ENCODE measurements around the gene MNDA. TPM values are rescaled to one million over a fixed set of nuclear protein-coding genes. Genes with fewer than 3 reads are reported as not detected.
A peak's percentile ranks its signal among the peaks of the same experiment; 100 is the strongest.

The MNDA gene
- 14.2 and 17.3 TPM in 2 replicates for total RNA-seq

GRCh38 chr1:158830904-158831507 is at the start of gene MNDA:
MNDA (plus strand) TSS chr1:158831351; CDS start chr1:158842154, 10,803 bp downstream.
- ChIA-PET POLR2A (interaction anchor here (1.4 kb wide), 1 partner anchor 246 kb away, joined by 3 read pairs; the partner anchor contains the start of gene AIM2), CTCF (no interaction called here)
- Mint-ChIP-seq H3K27ac (peak within 1 kb of the TSS; percentile 93), H3K27me3 (no peaks in the 10 kb centered on the region), H3K4me1 (peaks cover 30% of the 10 kb centered on the region), H3K4me3 (peak within 1 kb of the TSS; percentile 82), H3K36me3 (ENCODE audit: low read depth) (peaks cover 8% of the 10 kb centered on the region), H3K9me3 (peaks cover 18% of the 10 kb centered on the region)
- ATAC-seq (ENCODE audit: low read depth) (peak; percentile 92), DNase-seq (no peak)
- TF ChIP-seq CTCF (IDR thresholded peaks at IDR 0.05), result no peak
- intact Hi-C loops (cut with micrococcal nuclease), result loop anchor here (2.0 kb wide), 2 partner anchors 184 to 246 kb away; partner anchors contain the start of gene AIM2

- no peak overlapping the region for H3K27ac Mint-ChIP-seq
- no peaks in the 10 kb centered on the region for H3K36me3 Mint-ChIP-seq (ENCODE audit: low read depth)
- no peak for DNase-seq
- no peak for TF ChIP-seq CTCF (IDR thresholded peaks at IDR 0.05)
- intact Hi-C loops (cut with micrococcal nuclease), result loop anchor here (1.0 kb wide), 2 partner anchors 205 to 279 kb away; no protein-coding TSS in a partner anchor
- H3K4me3 Mint-ChIP-seq, result no peak overlapping the region
- ChIA-PET CTCF (interaction anchor here (1.0 to 2.7 kb wide), 4 partner anchors 23 to 283 kb away, joined by 3 to 16 read pairs (median 6); partner anchors contain the start of gene AIM2), POLR2A (no interaction called here)
- no peaks in the 10 kb centered on the region for H3K4me1 Mint-ChIP-seq
- peak; percentile 37 for ATAC-seq (ENCODE audit: low read depth)
- no peaks in the 10 kb centered on the region for H3K9me3 Mint-ChIP-seq
- H3K27me3 Mint-ChIP-seq, result peaks cover 6% of the 10 kb centered on the region
Measured at GRCh38 chr1:158793604-158794003, 37.5 kb upstream of the MNDA start.

GRCh38 chr1:158794247-158794646 is 36.9 kb upstream of the MNDA start:
- intact Hi-C loops (cut with micrococcal nuclease), result no loop called here
- Mint-ChIP-seq H3K4me1 (no peaks in the 10 kb centered on the region), H3K36me3 (ENCODE audit: low read depth) (no peaks in the 10 kb centered on the region), H3K9me3 (no peaks in the 10 kb centered on the region), H3K4me3 (no peak overlapping the region), H3K27me3 (peaks cover 7% of the 10 kb centered on the region), H3K27ac (no peak overlapping the region)
- no peak for TF ChIP-seq CTCF (IDR thresholded peaks at IDR 0.05)
- no peak for DNase-seq
- ChIA-PET CTCF (interaction anchor here (1.0 to 2.7 kb wide), 4 partner anchors 23 to 282 kb away, joined by 3 to 16 read pairs (median 6); partner anchors contain the start of gene AIM2), POLR2A (no interaction called here)
- ATAC-seq (ENCODE audit: low read depth), result no peak

GRCh38 chr1:158798531-158798930 is 32.6 kb upstream of the MNDA start:
- DNase-seq, result no peak
- H3K4me3 Mint-ChIP-seq, result no peak overlapping the region
- TF ChIP-seq CTCF (IDR thresholded peaks at IDR 0.05), result no peak
- intact Hi-C loops (cut with micrococcal nuclease), result loop anchor here (1.0 kb wide), 1 partner anchor 200 kb away; no protein-coding TSS in a partner anchor
- POLR2A ChIA-PET, result no interaction called here
- H3K27ac Mint-ChIP-seq, result no peak overlapping the region
- no peak for ATAC-seq (ENCODE audit: low read depth)
- no peaks in the 10 kb centered on the region for H3K4me1 Mint-ChIP-seq
- no peaks in the 10 kb centered on the region for H3K9me3 Mint-ChIP-seq
- CTCF ChIA-PET, result no interaction called here
- peaks cover 7% of the 10 kb centered on the region for H3K27me3 Mint-ChIP-seq
- H3K36me3 Mint-ChIP-seq (ENCODE audit: low read depth), result no peaks in the 10 kb centered on the region

GRCh38 chr1:158799689-158800088 is 31.5 kb upstream of the MNDA start:
- Mint-ChIP-seq H3K9me3 (no peaks in the 10 kb centered on the region), H3K27ac (no peak overlapping the region), H3K27me3 (peaks cover 9% of the 10 kb centered on the region), H3K4me3 (no peak overlapping the region), H3K4me1 (no peaks in the 10 kb centered on the region), H3K36me3 (ENCODE audit: low read depth) (no peaks in the 10 kb centered on the region)
- TF ChIP-seq CTCF (IDR thresholded peaks at IDR 0.05), result no peak
- intact Hi-C loops (cut with micrococcal nuclease), result no loop called here
- ChIA-PET POLR2A (no interaction called here), CTCF (no interaction called here)
- DNase-seq (no peak), ATAC-seq (ENCODE audit: low read depth) (no peak)

Measured in activated B cell treated with CpG ODN at 0.5 μM for 24 hours (primary cell).